Measurements from ENCODE around the gene REEP5. TPM values are rescaled to one million over a fixed set of nuclear protein-coding genes. Genes with fewer than 3 reads are reported as not detected.

Gene REEP5
- total and polyA plus RNA-seq, 2 of the 8 experiments (the other 6 are each of a cell fraction or from before 2014, with no cell fraction given) = 58.3 to 94.3 TPM

- TF ChIP-seq ZNF274 (IDR thresholded peaks at IDR 0.05; ENCODE audit: borderline replicate concordance, extremely low read depth, low read length) = no peak
These were observed 39.0 kb upstream of the REEP5 start (continued) for GRCh38 chr5:112960863-112961504.
